ENCODE results near the gene TTC28. TPM values are rescaled to one million over a fixed set of nuclear protein-coding genes. Genes with fewer than 3 reads are reported as not detected.

Gene TTC28
- total and polyA plus RNA-seq, 10 of the 15 experiments (the other 5 are each of a cell fraction or from before 2014, with no cell fraction given), result 0.15 to 8.4 (median 1.4) TPM

GRCh38 chr22:28407645-28408044, 272.0 kb downstream of the TTC28 start:
- H3K4me3 ChIP-seq, result no peak overlapping the region

More at GRCh38 chr22:28407645-28408044, 272.0 kb downstream of the TTC28 start:
- SMC1A ChIA-PET (ENCODE audit: uncharacterized antibody, unreplicated experiment), result no interaction called here
- CTCF ChIA-PET, result no interaction called here
- ATAC-seq (no peak), DNase-seq (ENCODE audit: low read depth, low spot score) (no peak), FAIRE-seq (no peak)
- H4K20me1 ChIP-seq (ENCODE audit: control insufficient read depth, insufficient read depth), result no peaks in the 10 kb centered on the region
- no peaks in the 10 kb centered on the region for H3K36me3 ChIP-seq (ENCODE audit: control insufficient read depth in 2 of 2, insufficient read depth in 2 of 2, low read length in 1 of 2)
- no peak overlapping the region for H2AFZ ChIP-seq (ENCODE audit: control insufficient read depth, low read depth, low read length)
- WGBS (ENCODE audit: insufficient coverage, insufficient replicate concordance, low lambda C conversion rate, missing lambda C conversion rate), result 56% methylated on average over 4 of the region's 4 CpGs
- no peaks in the 10 kb centered on the region for H3K79me2 ChIP-seq (ENCODE audit: control insufficient read depth, insufficient read depth, low read length)
- intact Hi-C loops (cut with micrococcal nuclease; ENCODE audit: unreplicated experiment), result no loop called here
- POLR2A ChIA-PET, result no interaction called here
- RAD21 ChIA-PET (ENCODE audit: unreplicated experiment), result no interaction called here
- no peaks in the 10 kb centered on the region for H3K4me1 ChIP-seq (ENCODE audit: control insufficient read depth, insufficient read depth, low read length)
- no TSS peak for BruUV-seq (replicated peaks)
- H3K4me2 ChIP-seq (ENCODE audit: control insufficient read depth, insufficient read depth), result no peak overlapping the region
- in situ Hi-C loops (cut with MboI), result no loop called here
- H3K9ac ChIP-seq (ENCODE audit: control insufficient read depth, insufficient read depth, low read length), result no peak overlapping the region
- no peaks in the 10 kb centered on the region for H3K27me3 ChIP-seq (replicated peaks in 1 of 2; ENCODE audit: control insufficient read depth in 2 of 2, insufficient read depth in 2 of 2, low read length in 1 of 2)
- no peaks in the 10 kb centered on the region for H3K9me3 ChIP-seq (replicated peaks; ENCODE audit: control insufficient read depth, insufficient read depth, low read length)
- TF ChIP-seq ZBTB33 (IDR thresholded peaks at IDR 0.05) (no peak), SMAD1 (IDR thresholded peaks at IDR 0.05; ENCODE audit: low read depth, partially characterized antibody) (no peak), NKRF (conservative IDR thresholded peaks at IDR 0.05) (no peak), NFXL1 (IDR thresholded peaks at IDR 0.05; ENCODE audit: borderline replicate concordance) (no peak), BCL3 (IDR thresholded peaks at IDR 0.05; ENCODE audit: borderline replicate concordance, insufficient read depth, low read depth, low read length, poor library complexity, severe bottlenecking) (no peak), NBN (IDR thresholded peaks at IDR 0.05) (no peak)
- H3K27ac ChIP-seq (ENCODE audit: control insufficient read depth, insufficient read depth), result no peak overlapping the region

Data from GM12878 (cell line).